ENCODE measurements around the gene EPHB1. TPM values are rescaled to one million over a fixed set of nuclear protein-coding genes. Genes with fewer than 3 reads are reported as not detected.

EPHB1 gene
- polyA plus RNA-seq, 1 of the 3 experiments (the other 2 are of a cell fraction), result 1.2 TPM

GRCh38 chr3:135018149-135018923, 223.3 kb downstream of the EPHB1 start:
- Histone ChIP-seq H3K9me2 (no peaks in the 10 kb centered on the region), H3K79me2 (ENCODE audit: insufficient read depth) (no peaks in the 10 kb centered on the region), H3K27me3 (ENCODE audit: insufficient read depth) (no peaks in the 10 kb centered on the region), H2AFZ (ENCODE audit: low read depth) (no peak overlapping the region), H3F3A (replicated peaks; ENCODE audit: insufficient read depth) (no peaks in the 10 kb centered on the region), H3K27ac (ENCODE audit: low read depth in 2 of 2, low read length in 1 of 2) (no peak overlapping the region), H3K9me3 (no peaks in the 10 kb centered on the region), H3K9ac (no peak overlapping the region), H3K4me2 (no peak overlapping the region), H3K36me3 (replicated peaks in 1 of 2; ENCODE audit: control insufficient read depth in 1 of 2, insufficient read depth in 2 of 2, low read length in 1 of 2) (no peaks in the 10 kb centered on the region), H3K4me3 (ENCODE audit: low read depth in 2 of 2, low read length in 1 of 2) (no peak overlapping the region), H3K4me1 (ENCODE audit: control insufficient read depth in 1 of 2, insufficient read depth in 2 of 2, low read depth in 1 of 2, low read length in 1 of 2) (no peaks in the 10 kb centered on the region; a peak in 1 of 4 replicates), H4K20me1 (ENCODE audit: insufficient read depth) (no peaks in the 10 kb centered on the region)
- DNase-seq, result no peak
- no peak for TF ChIP-seq TCF12 (IDR thresholded peaks at IDR 0.05)
- no peak for TF ChIP-seq REST (IDR thresholded peaks at IDR 0.05; ENCODE audit: low read depth, low read length)
- no peak for TF ChIP-seq GABPA (IDR thresholded peaks at IDR 0.05; ENCODE audit: low read depth)
- no peak for TF ChIP-seq IRF3 (IDR thresholded peaks at IDR 0.05; ENCODE audit: low read depth, low read length)
- no peak for TF ChIP-seq NRF1 (IDR thresholded peaks at IDR 0.05; ENCODE audit: low read depth, low read length)
- no peak for TF ChIP-seq MXI1 (IDR thresholded peaks at IDR 0.05; ENCODE audit: low read depth, low read length)
- no peak for TF ChIP-seq SIN3A (IDR thresholded peaks at IDR 0.05; ENCODE audit: borderline replicate concordance, low read depth, low read length)
- no peak for TF ChIP-seq PBX3 (IDR thresholded peaks at IDR 0.05)
- no peak for TF ChIP-seq CHD2 (IDR thresholded peaks at IDR 0.05; ENCODE audit: low read length, partially characterized antibody)
- WGBS (ENCODE audit: low lambda C conversion rate), result 67% methylated on average over 7 of the region's 7 CpGs
- CTCF ChIA-PET, result no interaction called here
- POLR2A ChIA-PET, result no interaction called here

- 74% methylated on average over 3 of the region's 3 CpGs for WGBS (ENCODE audit: low lambda C conversion rate)
- Histone ChIP-seq H3K79me2 (ENCODE audit: insufficient read depth) (no peaks in the 10 kb centered on the region), H3K9me2 (no peaks in the 10 kb centered on the region), H3F3A (replicated peaks; ENCODE audit: insufficient read depth) (no peaks in the 10 kb centered on the region), H3K4me1 (ENCODE audit: control insufficient read depth in 1 of 2, insufficient read depth in 2 of 2, low read depth in 1 of 2, low read length in 1 of 2) (no peaks in the 10 kb centered on the region; a peak in 1 of 4 replicates), H4K20me1 (ENCODE audit: insufficient read depth) (no peaks in the 10 kb centered on the region), H3K4me3 (ENCODE audit: low read depth in 2 of 2, low read length in 1 of 2) (no peak overlapping the region), H3K9me3 (no peaks in the 10 kb centered on the region), H2AFZ (ENCODE audit: low read depth) (no peak overlapping the region), H3K27ac (ENCODE audit: low read depth in 2 of 2, low read length in 1 of 2) (no peak overlapping the region), H3K9ac (no peak overlapping the region), H3K4me2 (no peak overlapping the region), H3K27me3 (ENCODE audit: insufficient read depth) (no peaks in the 10 kb centered on the region), H3K36me3 (replicated peaks in 1 of 2; ENCODE audit: control insufficient read depth in 1 of 2, insufficient read depth in 2 of 2, low read length in 1 of 2) (no peaks in the 10 kb centered on the region)
- POLR2A ChIA-PET, result no interaction called here
- CTCF ChIA-PET, result no interaction called here
- no peak for DNase-seq
- TF ChIP-seq CHD2 (IDR thresholded peaks at IDR 0.05; ENCODE audit: low read length, partially characterized antibody) (no peak), REST (IDR thresholded peaks at IDR 0.05; ENCODE audit: low read depth, low read length) (no peak), MAX (IDR thresholded peaks at IDR 0.05; ENCODE audit: low read depth) (no peak), USF2 (IDR thresholded peaks at IDR 0.05; ENCODE audit: borderline replicate concordance, low read depth, low read length) (no peak), YY1 (IDR thresholded peaks at IDR 0.05; ENCODE audit: low read depth) (no peak), MXI1 (IDR thresholded peaks at IDR 0.05; ENCODE audit: low read depth, low read length) (no peak)
Observed at GRCh38 chr3:135020181-135020580, 225.1 kb downstream of the EPHB1 start.
